GM21447 (cell line): ENCODE data around the gene GBA2.

Experiments used
- ATAC-seq: cut with Tn5 transposase; IDR thresholded peaks from one replicate; pipeline ENCODE4 v1.9.1; 2021; ENCODE audit not compliant: unreplicated experiment

GBA2 gene

DNA sequence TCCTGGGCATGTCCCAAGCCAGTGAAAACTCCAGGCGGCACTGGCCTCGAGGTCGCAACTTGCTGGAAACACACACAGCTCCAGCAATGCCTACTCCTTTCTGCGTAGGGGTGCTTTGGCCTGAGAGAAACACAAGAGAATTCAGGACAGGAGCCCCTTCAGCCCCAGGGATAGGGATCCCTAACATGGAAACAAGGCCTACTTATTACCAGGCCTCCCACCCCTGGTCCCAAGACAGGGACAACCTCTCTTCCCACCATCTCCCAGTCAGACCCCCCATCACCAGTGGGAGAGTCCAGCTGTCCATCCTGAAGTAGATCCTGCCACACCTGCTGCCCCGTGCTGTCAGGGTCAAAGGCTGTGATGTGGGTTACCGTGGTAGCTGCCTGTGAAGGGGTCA lies 8.8 kb downstream of the GBA2 start:
- ATAC-seq: no peak

DNA sequence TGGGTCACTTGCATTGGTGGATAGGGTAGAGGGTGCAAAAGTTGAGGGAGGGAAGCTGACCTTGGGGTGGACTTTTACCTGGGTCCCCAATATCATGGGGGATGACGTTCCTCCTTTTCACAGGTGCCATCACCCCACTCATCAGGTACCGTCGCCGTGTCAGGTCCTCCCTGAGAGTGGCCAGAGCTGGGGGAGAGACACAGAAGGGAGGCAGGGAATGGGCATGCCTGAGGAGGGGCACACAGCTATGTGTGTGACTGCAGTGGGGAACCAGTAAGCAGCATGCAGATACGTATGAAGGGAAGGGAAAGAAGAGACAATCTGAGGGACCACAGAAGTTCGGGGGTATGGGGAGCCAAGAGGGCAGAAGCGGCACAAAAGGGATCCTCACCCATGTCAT lies 10.1 kb downstream of the GBA2 start:
- no peak for ATAC-seq

DNA sequence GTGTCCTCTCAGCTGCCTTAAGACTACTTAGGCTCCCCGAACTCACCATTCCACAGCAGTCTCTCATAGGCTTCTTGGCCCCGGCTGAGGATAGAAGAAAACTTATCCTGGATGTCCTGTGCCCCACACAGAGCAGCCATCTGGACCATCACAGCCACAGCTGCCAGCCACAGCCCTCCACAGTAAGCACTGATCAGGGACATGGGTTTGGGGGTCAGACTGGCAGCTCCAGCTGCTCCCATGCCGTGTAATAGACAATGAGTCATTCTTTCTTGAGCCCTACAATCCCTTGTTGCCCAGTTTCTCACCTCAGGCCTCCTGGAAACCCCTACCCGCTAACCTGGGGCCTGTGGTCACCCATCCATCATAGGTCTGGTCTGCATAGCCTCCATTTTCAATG lies 10.8 kb downstream of the GBA2 start:
- ATAC-seq: no peak

DNA sequence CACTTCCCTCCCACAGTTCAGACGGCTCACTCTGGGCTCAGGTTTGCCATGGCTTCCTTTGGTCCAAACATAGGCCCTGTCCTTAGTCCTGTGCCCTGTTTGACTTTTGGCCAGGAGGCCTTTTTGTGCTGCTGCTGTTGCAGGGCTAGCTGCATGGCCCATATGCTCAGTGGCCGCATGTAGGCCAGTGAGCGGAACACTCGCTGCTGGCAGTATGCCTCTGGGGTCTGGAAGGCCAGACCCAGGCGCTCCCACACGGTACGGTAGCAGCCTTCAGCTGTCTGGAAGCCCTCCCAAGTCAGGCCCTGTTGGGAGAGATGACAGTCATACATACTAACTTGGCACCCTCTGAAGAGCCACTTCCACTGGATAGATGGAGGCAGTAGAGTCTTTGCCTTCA lies 11.9 kb downstream of the GBA2 start:
- ATAC-seq: no peak

DNA sequence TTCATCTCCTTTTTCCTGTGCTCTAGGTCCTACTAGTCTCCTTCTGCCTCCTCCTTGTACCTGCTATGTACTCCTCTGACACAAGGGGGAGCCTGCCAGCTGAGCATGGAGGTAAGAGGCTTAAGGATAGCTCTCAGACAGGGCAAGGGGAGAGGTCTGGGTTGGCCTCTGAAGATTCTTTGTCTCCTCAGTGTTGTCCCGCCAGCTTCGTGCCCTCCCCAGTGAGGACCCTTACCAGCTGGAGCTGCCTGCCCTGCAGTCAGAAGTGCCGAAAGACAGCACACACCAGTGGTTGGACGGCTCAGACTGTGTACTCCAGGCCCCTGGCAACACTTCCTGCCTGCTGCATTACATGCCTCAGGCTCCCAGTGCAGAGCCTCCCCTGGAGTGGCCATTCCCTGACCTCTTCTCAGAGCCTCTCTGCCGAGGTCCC lies 12.8 kb downstream of the GBA2 start:
- ATAC-seq: no peak

DNA sequence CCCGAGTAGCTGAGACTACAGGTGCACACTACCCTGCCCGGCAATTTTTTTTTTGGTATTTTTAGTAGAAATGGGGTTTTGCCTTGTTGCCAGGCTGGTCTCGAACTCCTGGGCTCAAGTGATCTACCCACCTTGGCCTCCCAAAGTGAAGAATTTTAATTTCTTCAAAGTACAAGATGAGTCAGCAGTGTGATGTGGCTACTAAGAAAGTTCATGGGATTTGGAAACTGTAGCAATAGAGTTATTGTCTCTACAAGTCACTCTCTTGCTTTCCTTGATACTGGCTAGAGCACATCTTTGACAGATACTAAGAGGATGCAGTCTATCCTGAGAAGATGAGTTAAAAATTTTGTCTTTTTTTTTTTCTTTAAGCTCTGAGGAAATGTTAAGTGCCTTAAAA lies 14.9 kb downstream of the GBA2 start:
- no peak for ATAC-seq

DNA sequence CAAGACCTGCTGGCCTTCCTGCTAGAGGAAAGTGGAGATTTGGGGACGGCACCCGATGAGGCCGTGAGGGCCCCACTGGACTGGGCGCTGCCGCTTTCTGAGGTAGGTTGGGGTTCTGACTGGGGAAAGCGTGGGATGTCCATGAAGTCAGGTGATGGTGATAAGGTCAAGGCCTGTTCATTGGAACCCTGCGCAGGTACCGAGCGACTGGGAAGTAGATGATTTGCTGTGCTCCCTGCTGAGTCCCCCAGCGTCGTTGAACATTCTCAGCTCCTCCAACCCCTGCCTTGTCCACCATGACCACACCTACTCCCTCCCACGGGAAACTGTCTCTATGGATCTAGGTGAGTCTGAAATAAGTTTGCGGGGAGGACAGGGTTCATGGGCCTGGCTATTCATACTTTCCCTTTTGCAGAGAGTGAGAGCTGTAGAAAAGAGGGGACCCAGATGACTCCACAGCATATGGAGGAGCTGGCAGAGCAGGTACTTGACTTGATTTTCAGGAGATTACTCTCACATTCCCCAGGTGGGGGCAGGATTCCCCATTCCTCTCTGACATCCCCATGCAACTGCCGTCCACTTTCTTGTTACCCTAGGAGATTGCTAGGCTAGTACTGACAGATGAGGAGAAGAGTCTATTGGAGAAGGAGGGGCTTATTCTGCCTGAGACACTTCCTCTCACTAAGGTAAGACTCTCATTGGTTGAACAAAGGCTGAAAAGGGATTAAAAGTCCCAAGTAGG lies 16.1 kb downstream of the GBA2 start:
- ATAC-seq: no peak

DNA sequence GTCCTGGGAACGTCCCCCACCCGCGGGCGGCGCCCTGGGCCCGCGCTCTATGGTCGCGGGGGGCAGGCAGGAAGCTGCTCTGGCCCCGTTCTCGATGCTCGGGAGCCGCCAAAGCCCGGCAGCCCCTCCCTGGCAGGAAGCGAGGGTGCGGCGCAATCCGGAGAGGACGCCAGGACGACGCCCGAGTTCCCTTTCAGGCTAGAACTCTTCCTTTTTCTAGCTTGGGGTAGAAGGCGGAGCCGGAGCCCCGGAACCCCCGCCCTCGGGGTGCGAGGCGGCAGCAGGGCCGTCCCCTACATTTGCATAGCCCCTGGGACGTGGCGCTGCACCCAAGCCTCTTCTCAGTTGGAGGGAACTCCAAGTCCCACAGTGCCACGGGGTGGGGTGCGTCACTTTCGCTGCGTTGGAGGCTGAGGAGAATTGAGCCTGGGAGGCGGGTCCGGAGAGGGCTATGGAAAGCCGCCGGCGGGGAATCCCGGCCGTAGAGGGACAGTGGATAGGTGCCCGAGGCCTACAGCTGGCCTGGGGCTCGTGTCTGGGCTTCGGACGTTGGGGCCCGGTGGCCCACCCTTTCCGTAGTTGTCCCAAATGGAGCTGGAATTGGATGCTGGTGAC lies 16.7 kb downstream of the GBA2 start, which contains the start of the genes CREB3 and TLN1:
Gene CREB3, plus strand, starts transcription at position 482 of the 615 bp plus-strand sequence. Its CDS starts 107 bp downstream, at position 589.
Gene TLN1, minus strand, starts transcription at position 11 of the 615 bp plus-strand sequence. CDS start 6,501 bp downstream, outside the sequence.
- peak; percentile 71 for ATAC-seq

DNA sequence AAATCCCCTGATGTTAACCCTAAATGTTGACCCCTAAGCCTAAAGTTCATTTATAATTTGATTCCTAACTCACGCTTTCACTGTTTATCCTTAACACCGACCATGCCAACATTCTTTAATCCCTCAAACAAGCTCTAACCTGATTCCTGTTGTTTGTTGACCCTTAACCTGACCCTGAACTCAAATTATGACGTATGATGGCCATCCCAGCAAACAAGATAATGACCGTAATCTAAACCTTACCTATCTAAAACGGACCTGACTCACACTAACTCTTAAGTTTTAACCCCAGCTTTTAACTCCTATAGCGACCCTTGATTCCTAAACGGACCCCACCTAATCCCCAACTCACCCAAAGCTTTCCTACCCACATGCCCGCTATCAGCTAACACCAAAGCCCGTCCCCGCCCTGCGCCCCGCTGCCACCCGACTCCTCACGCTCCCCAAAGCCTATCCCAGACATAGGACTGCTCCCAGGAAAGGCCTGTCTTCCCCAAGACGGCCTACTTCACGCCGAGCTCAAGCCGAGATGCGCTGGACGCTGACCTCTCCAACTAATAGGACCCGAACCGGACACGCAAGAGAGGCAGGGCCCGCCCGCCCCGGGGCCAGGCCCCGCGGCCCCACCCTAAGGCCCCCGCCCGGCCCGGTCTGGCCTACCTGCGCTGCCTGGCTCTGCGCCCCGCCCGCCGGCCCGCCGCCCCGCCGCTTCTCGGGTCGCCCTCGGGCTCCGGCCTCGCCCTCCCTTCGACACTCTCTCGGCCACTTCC lies 17.4 kb downstream of the GBA2 start:
- no peak for ATAC-seq

DNA sequence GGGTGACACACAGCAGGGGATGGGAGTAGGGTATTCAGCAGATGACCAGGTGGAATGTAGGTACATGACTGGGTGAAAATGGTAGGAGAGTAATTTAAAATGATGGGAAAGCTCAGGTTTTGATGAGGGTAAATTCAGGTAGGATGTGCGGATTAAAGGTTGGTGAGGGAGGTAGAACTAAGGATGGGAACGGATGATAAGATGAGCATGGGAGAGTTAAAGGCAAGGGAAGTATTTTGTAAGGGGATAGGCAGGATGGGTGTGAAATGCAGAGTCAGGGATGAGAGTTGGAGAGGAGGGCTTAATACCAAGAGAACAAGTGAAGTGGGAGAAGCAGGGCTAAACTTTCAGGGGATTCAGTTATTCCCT lies 18.6 kb downstream of the GBA2 start:
- no peak for ATAC-seq

DNA sequence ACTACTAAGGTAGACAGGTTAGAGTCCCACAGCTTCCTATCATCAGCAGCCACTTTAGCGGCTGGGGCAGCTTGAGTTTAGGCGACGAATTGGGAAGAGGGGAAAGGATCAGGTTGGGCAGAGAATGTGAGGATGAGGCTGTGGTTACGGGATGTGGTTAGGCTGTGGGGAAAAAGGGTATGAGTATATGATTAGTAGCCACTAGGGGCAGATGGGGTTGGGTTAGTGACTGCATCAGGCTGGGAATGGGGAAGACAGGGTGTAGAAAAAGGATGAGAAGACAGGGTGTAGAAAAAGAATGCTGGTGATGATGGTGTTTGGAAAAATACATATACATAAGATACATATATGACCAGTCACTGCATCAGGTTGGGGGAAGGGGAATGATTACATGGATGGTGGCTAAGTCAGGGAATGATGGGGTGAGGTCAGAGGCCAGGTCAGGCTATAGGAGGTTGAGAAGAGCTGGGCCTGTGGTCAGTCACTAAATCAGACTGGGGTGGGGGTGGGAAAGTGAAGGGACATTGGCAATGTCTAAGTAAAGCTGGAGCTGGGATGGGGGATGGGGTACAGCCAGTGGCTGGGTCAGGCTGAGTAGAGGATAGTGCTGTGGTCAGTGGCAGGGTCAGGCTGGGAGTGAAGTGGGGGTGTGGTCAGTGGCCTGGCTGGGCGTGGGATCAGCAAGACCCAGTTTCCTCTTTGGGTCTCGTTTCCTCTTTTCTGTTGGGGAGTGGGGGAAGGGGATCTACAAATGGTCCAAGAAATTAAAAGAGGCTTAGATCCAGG lies 19.1 kb downstream of the GBA2 start:
- no peak for ATAC-seq

DNA sequence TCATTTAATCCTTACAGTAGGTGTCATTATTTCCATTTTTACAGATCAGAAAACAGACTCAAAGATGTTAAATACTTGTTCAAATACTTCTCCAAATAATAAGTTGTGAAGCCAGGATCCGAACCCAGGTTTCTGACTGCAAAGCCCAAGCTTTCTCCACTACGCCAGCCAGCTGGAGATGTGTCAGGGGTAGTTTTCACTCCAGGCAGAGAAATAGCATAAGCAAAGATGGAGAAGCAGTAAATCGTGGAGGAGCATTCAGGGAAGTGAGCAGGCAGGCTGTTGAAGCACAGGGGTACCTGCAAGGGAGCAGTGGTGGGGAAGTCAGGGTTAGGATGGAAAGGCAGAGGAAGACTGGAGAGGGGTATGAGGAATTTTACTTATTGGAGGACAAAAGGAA lies 19.9 kb downstream of the GBA2 start:
- no peak for ATAC-seq

DNA sequence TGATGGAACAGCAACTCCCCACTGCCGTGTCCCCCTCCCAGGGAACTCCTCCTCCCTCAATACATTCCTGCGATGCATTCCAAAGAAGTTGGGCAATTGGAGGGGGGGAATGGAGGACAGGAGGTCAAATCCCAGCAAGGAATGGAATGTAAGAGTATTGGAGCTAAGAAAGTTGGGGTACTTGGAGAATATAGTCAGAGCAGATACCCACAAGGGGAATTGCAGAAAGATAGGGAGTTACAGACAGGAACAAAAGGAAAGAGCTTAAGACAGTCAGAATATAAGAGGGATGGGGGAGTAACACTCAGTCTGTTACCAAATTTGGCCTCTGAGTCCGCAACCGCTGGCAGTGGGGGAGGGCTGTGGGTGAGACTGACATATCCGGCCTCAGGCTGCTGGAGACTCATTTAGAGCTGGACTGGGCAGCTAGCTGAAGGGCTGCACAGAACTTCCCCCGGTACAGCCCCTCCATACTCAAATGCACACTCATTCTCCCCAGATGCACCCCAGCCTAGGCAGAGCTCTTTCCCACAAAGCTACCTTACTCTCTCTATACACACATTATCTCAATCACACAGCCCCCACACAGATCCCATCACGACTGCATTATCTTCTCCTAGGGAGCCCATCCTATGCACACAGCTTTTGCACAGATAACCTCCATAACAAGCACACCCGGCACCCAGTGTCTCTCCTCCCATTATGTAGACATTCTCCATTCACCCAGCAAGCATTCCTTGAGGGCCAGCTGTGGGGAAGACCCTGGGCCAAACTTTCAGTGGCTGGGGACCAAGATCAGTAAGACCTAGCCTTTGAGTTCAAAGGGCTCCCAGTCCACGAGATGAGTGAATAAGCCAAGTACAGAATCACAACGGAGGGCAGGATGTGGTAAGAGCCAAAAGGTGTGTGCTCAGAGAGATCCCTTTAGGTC lies 20.7 kb downstream of the GBA2 start:
- ATAC-seq: peak; percentile 20

DNA sequence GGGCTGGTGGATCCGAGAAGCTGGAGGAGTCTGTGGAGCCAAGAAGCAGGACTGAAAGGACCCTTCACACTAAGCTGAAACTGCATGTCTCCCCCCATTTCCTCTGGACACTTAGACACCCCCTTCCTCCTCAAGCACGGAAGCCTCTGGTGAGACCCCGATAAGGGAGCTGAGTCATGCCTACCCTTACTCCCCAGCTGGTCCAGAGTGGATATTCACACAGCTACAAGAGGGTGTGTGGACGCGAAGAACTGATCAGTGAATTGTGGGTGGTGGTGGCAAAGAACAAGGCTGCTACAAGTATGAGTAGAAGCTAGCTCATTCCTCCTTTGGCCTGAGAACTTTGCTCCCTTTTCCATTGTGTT lies 21.4 kb downstream of the GBA2 start:
- no peak for ATAC-seq

DNA sequence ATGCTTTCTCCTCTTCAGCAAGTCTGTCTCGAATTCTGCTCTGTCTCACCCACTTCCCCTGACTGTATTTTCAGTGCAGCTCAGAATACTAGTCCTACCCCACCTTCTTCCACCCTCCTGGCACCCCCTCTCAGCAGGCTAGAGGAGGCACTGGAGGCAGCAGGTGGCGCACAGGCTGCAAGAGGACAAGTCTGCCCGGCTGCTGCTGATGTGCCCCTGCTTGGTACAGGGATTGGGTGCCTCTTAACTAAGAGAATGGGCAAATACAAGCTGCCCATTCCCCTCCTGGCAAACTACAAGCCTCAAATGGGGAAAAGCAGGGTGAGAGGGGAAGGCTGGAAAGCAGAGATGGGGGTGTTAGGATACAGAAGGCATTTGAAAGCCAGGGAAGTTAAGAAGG lies 22.1 kb downstream of the GBA2 start:
- no peak for ATAC-seq

DNA sequence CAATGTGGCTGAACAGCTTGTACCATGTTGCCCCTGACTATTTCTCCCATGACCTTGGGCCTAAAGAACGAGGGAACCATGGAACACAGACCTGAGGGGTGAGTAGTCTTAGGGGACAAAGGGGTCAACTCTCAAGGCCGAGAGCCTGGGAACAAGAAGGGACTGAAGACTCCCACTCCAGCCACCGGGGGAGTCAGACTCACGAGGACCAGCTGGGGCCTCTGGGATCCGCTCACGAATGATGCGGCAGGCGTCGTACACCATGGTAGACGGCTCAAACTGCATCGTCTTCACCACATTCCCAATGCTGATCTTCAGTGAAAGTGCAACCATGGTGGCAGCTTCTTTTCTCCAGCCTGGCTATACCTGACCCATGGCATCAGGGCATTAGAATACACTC lies 23.7 kb downstream of the GBA2 start:
- no peak for ATAC-seq

DNA sequence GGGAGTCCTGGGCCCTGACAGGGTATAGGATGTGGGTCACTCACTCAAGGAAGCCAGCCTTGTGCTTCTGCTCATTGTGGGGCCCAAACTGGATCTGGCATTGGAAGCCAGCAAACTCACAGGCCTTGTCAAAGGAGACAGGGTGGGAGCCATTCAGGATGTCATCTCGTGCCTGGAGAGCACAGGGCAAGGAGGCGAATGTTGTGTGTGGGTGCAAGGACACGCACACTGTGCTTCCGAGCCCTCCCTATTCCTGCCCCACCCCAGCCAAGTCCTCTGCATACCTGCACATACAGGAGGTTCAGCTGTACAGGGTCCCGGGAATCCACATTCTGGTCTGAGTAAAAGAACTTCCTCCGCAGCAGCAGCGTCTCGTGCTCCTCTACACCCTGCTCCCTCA lies 25.1 kb downstream of the GBA2 start:
- no peak for ATAC-seq

DNA sequence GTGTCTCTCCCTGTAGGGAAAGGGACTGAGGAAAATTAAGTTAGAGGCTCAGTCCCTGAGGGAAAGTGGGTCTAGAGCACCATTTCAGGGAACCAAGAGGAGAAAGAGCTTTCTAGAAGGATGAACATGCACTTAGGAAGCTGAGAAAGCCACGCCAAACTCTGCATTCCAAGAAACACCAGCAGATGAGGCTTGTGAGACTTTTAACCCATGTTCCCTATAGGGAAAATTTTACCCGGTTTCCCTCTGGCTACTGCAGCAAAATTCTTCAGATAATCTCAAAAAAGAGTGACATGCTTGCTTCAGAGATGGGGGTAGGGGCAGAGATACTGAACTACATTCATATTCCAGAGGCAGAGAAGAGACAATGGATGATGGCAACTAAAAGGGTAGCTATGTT lies 25.6 kb downstream of the GBA2 start:
- no peak for ATAC-seq

DNA sequence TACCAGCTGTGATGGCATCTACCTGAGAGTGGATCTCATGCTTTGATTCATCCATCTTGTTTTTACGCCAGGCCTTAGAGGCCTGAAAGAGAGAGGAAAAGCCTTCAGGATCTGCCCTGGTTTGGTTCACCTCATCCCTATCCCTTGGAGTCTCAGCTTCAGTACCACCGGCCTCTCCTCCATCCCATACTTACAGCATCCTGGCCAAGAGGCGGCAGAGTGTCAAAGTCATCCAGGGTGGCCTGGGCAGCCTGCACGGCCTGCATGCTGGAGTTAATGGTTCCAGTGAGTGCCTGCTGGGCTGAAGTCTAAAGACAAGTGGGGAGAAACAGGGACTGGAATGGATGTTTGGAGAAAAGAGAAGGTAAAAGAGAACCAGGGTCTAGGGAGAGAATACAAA lies 29.5 kb downstream of the GBA2 start:
- ATAC-seq: no peak
